HL-60 (cell line): ENCODE measurements around the gene RUNX2.

Experiments used
- GABPA ChIP-seq: IDR thresholded peaks from 2 replicates; pipeline ENCODE4 v1.6.1; 2012; ENCODE audit warnings: low read depth
- POLR2AphosphoS5 ChIP-seq: IDR thresholded peaks from 2 replicates; pipeline ENCODE4 v1.6.1; 2012; ENCODE audit warnings: low read depth
- SPI1 ChIP-seq: IDR thresholded peaks from 2 replicates; pipeline ENCODE4 v1.6.1; 2012; ENCODE audit warnings: low read depth, mild to moderate bottlenecking, borderline replicate concordance
- TF ChIP-seq, protein P1 (sequence below): IDR thresholded peaks from one replicate; pipeline ENCODE4 v1.5.1; 2011; ENCODE audit warnings: low read length, control low read depth, inconsistent platforms; ENCODE audit not compliant: insufficient read depth
- TF ChIP-seq, protein P2 (sequence below): IDR thresholded peaks from 2 replicates; pipeline ENCODE4 v1.6.1; 2012; ENCODE audit warnings: low read depth; ENCODE audit not compliant: insufficient replicate concordance

DNA sequence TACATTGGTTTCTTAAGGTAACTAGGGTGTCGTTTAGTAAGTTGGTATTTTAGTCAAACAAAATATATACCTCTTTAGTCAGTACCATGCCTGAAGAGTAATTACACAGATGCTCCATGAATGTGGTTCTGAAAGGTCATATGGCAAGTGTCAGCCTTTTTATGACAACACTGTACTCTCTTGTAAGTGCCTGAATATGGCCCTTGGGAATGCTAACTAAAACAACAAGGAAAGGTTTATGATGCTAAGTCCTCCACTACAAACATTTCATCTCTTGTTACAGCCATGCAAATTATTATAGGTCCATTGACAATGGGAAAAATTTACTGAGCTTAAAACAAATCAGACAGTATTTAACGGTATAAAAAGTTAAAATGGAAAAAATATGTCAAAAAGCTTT, 88.6 kb downstream of the RUNX2 start:
- TF ChIP-seq, protein P1, sequence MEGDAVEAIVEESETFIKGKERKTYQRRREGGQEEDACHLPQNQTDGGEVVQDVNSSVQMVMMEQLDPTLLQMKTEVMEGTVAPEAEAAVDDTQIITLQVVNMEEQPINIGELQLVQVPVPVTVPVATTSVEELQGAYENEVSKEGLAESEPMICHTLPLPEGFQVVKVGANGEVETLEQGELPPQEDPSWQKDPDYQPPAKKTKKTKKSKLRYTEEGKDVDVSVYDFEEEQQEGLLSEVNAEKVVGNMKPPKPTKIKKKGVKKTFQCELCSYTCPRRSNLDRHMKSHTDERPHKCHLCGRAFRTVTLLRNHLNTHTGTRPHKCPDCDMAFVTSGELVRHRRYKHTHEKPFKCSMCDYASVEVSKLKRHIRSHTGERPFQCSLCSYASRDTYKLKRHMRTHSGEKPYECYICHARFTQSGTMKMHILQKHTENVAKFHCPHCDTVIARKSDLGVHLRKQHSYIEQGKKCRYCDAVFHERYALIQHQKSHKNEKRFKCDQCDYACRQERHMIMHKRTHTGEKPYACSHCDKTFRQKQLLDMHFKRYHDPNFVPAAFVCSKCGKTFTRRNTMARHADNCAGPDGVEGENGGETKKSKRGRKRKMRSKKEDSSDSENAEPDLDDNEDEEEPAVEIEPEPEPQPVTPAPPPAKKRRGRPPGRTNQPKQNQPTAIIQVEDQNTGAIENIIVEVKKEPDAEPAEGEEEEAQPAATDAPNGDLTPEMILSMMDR, result no peak
- TF ChIP-seq POLR2AphosphoS5 (no peak), GABPA (no peak), SPI1 (no peak)
- TF ChIP-seq, protein P2, sequence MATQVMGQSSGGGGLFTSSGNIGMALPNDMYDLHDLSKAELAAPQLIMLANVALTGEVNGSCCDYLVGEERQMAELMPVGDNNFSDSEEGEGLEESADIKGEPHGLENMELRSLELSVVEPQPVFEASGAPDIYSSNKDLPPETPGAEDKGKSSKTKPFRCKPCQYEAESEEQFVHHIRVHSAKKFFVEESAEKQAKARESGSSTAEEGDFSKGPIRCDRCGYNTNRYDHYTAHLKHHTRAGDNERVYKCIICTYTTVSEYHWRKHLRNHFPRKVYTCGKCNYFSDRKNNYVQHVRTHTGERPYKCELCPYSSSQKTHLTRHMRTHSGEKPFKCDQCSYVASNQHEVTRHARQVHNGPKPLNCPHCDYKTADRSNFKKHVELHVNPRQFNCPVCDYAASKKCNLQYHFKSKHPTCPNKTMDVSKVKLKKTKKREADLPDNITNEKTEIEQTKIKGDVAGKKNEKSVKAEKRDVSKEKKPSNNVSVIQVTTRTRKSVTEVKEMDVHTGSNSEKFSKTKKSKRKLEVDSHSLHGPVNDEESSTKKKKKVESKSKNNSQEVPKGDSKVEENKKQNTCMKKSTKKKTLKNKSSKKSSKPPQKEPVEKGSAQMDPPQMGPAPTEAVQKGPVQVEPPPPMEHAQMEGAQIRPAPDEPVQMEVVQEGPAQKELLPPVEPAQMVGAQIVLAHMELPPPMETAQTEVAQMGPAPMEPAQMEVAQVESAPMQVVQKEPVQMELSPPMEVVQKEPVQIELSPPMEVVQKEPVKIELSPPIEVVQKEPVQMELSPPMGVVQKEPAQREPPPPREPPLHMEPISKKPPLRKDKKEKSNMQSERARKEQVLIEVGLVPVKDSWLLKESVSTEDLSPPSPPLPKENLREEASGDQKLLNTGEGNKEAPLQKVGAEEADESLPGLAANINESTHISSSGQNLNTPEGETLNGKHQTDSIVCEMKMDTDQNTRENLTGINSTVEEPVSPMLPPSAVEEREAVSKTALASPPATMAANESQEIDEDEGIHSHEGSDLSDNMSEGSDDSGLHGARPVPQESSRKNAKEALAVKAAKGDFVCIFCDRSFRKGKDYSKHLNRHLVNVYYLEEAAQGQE, result no peak
